Neural progenitor cell (in vitro differentiated cells): ENCODE data around the gene SERPINE2. TPM values are rescaled to one million over a fixed set of nuclear protein-coding genes. Genes with fewer than 3 reads are reported as not detected.

Experiments
- DNase-seq: peaks from one replicate; pipeline ENCODE4 v3.0.0-alpha.2; 2016; ENCODE audit warnings: low spot score
- H2AFZ ChIP-seq: fragments of 200-600 bp; sonication (generic); replicated peaks from 2 replicates; pipeline ENCODE4 v1.6.1; 2016; ENCODE audit warnings: antibody characterized with exemption
- H3F3A ChIP-seq: fragments of 200-600 bp; sonication (generic); 2 replicates; pipeline ENCODE4 v1.6.1; 2016; ENCODE audit warnings: antibody characterized with exemption, low read depth
- H3K27ac ChIP-seq: fragments of 200-600 bp; sonication (generic); 2 replicates; pipeline ENCODE4 v1.5.1; 2016; ENCODE audit warnings: mild to moderate bottlenecking
- H3K27me3 ChIP-seq: fragments of 200-600 bp; sonication (generic); 2 replicates; pipeline ENCODE4 v1.6.1; 2016; ENCODE audit warnings: mild to moderate bottlenecking, moderate library complexity
- H3K36me3 ChIP-seq: fragments of 200-600 bp; sonication (generic); 2 replicates; pipeline ENCODE4 v1.5.1; 2016
- H3K4me1 ChIP-seq: fragments of 200-600 bp; sonication (generic); 2 replicates; pipeline ENCODE4 v1.6.1; 2016; ENCODE audit warnings: mixed run types
- H3K4me2 ChIP-seq: fragments of 200-600 bp; sonication (generic); 2 replicates; pipeline ENCODE4 v1.6.1; 2016
- H3K4me3 ChIP-seq: fragments of 200-600 bp; sonication (generic); 2 replicates; pipeline ENCODE4 v1.5.1; 2016
- H3K79me2 ChIP-seq: fragments of 200-600 bp; sonication (generic); 2 replicates; pipeline ENCODE4 v1.6.1; 2016; ENCODE audit warnings: low read depth
- H3K9ac ChIP-seq: fragments of 200-600 bp; sonication (generic); 2 replicates; pipeline ENCODE4 v1.6.1; 2016
- H3K9me3 ChIP-seq: fragments of 200-600 bp; sonication (generic); 2 replicates; pipeline ENCODE4 v1.5.1; 2016; ENCODE audit warnings: low read depth
- H4K20me1 ChIP-seq: fragments of 200-600 bp; sonication (generic); 2 replicates; pipeline ENCODE4 v1.6.1; 2016; ENCODE audit warnings: low read depth
- H3K27ac Mint-ChIP-seq: 3 replicates; pipeline ENCODE4 v1.8.0; 2021; ENCODE audit warnings: mixed read lengths
- H3K27me3 Mint-ChIP-seq: 2 replicates; pipeline ENCODE4 v1.8.0; 2022; ENCODE audit warnings: low read depth, mild to moderate bottlenecking, inconsistent platforms, moderate library complexity, mixed read lengths; ENCODE audit not compliant: insufficient read depth
- H3K36me3 Mint-ChIP-seq: 3 replicates; pipeline ENCODE4 v1.8.0; 2021; ENCODE audit warnings: mixed read lengths
- H3K4me1 Mint-ChIP-seq: 3 replicates; pipeline ENCODE4 v1.8.0; 2021; ENCODE audit warnings: mixed read lengths
- H3K4me3 Mint-ChIP-seq: 3 replicates; pipeline ENCODE4 v1.8.0; 2021; ENCODE audit warnings: mild to moderate bottlenecking, moderate library complexity, mixed read lengths
- H3K9me3 Mint-ChIP-seq: 3 replicates; pipeline ENCODE4 v1.8.0; 2020; ENCODE audit warnings: mixed read lengths
- EZH2 ChIP-seq: fragments of 200-600 bp; sonication (generic); IDR thresholded peaks from 2 replicates; pipeline ENCODE4 v1.6.1; 2017; ENCODE audit warnings: antibody characterized with exemption, mild to moderate bottlenecking, moderate library complexity
- EZH2phosphoT487 ChIP-seq: fragments of 200-600 bp; sonication (generic); IDR thresholded peaks from 2 replicates; pipeline ENCODE4 v1.6.1; 2017; ENCODE audit warnings: antibody characterized with exemption
- total RNA-seq: library from RNA; depleted of rRNA; stranded (reverse); fragments of >200 nt; gene quantifications from 2 replicates; pipeline ENCODE4 v1.2.3, GENCODE V29; 2015; ENCODE audit warnings: low replicate concordance
- TF ChIP-seq, protein P1 (sequence below): fragments of 200-600 bp; sonication (generic); IDR thresholded peaks from 2 replicates; pipeline ENCODE4 v1.5.1; 2017; ENCODE audit warnings: antibody characterized with exemption, mild to moderate bottlenecking

The SERPINE2 gene
- total RNA-seq, 1 donor from 2014 or later = 28.8 TPM

DNA sequence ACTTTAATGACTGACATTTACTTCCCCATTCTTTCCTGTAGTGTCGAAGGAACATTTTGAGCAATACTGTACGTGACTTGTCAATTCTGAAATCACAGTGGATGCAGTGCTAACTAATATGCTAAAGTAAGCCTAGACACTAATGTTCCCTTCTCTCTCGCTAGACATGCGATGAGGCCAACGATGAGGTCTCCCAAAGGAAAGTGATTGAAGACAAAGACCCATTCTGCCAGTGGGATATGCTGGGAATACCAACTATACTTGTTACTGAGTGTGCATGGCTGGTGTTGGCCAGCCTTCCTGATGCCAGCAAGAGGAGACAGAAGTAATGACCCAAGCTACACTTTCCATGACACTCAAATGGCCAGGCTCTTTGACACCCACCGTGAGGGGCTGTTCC is 2.5 kb upstream of the SERPINE2 start:
- Histone ChIP-seq H3K4me1 (peaks cover 15% of the 10 kb centered on the region), H3F3A (peaks cover 15% of the 10 kb centered on the region), H2AFZ (no peak overlapping the region), H3K4me3 (no peak overlapping the region), H3K79me2 (peaks cover 6% of the 10 kb centered on the region), H3K9me3 (no peaks in the 10 kb centered on the region), H3K27me3 (peaks cover 46% of the 10 kb centered on the region), H3K9ac (no peak overlapping the region), H4K20me1 (peaks cover 14% of the 10 kb centered on the region), H3K4me2 (no peak overlapping the region), H3K36me3 (no peaks in the 10 kb centered on the region), H3K27ac (no peak overlapping the region)
- TF ChIP-seq, protein P1, sequence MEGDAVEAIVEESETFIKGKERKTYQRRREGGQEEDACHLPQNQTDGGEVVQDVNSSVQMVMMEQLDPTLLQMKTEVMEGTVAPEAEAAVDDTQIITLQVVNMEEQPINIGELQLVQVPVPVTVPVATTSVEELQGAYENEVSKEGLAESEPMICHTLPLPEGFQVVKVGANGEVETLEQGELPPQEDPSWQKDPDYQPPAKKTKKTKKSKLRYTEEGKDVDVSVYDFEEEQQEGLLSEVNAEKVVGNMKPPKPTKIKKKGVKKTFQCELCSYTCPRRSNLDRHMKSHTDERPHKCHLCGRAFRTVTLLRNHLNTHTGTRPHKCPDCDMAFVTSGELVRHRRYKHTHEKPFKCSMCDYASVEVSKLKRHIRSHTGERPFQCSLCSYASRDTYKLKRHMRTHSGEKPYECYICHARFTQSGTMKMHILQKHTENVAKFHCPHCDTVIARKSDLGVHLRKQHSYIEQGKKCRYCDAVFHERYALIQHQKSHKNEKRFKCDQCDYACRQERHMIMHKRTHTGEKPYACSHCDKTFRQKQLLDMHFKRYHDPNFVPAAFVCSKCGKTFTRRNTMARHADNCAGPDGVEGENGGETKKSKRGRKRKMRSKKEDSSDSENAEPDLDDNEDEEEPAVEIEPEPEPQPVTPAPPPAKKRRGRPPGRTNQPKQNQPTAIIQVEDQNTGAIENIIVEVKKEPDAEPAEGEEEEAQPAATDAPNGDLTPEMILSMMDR = no peak
- TF ChIP-seq EZH2 (no peak), EZH2phosphoT487 (no peak)
- no peak overlapping the region for H3K4me3 Mint-ChIP-seq
- no peaks in the 10 kb centered on the region for H3K9me3 Mint-ChIP-seq
- no peak overlapping the region for H3K27ac Mint-ChIP-seq
- H3K27me3 Mint-ChIP-seq = peaks cover 13% of the 10 kb centered on the region
- DNase-seq = no peak
- H3K36me3 Mint-ChIP-seq = no peaks in the 10 kb centered on the region
- H3K4me1 Mint-ChIP-seq = peaks cover 17% of the 10 kb centered on the region

DNA sequence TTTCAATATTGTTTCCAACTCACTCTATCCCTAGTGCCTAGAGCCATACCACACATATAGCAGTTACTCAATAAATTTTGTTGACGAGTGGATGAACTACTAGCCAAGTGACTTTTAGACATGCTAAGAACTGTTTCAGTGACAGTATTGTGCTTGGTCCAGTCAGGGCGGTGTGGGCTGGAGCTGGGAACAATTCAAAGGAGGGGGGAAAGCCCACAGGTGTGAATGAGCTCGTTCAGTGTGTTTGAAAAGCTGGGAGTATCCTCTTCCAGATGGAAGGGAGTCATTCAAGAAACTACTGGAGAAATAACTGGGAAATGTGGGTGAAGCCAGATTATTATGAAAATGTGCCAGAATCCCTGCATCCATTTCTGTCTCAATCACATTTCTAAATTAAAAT is 1.7 kb upstream of the SERPINE2 start:
- Histone ChIP-seq H3K9me3 (no peaks in the 10 kb centered on the region), H3K9ac (no peak overlapping the region), H3K4me3 (no peak overlapping the region), H3K36me3 (no peaks in the 10 kb centered on the region), H3K27me3 (peaks cover 48% of the 10 kb centered on the region), H3K79me2 (peaks cover 8% of the 10 kb centered on the region), H4K20me1 (peaks cover 14% of the 10 kb centered on the region), H3K4me2 (no peak overlapping the region), H3F3A (peaks cover 15% of the 10 kb centered on the region), H3K27ac (no peak overlapping the region), H2AFZ (no peak overlapping the region), H3K4me1 (peaks cover 15% of the 10 kb centered on the region)
- Mint-ChIP-seq H3K27me3 (peaks cover 16% of the 10 kb centered on the region), H3K4me1 (peaks cover 18% of the 10 kb centered on the region), H3K9me3 (no peaks in the 10 kb centered on the region), H3K4me3 (peak overlapping the region; percentile 86), H3K27ac (no peak overlapping the region), H3K36me3 (no peaks in the 10 kb centered on the region)
- DNase-seq = no peak
- TF ChIP-seq, protein P1 = no peak
- TF ChIP-seq EZH2phosphoT487 (no peak), EZH2 (no peak)

DNA sequence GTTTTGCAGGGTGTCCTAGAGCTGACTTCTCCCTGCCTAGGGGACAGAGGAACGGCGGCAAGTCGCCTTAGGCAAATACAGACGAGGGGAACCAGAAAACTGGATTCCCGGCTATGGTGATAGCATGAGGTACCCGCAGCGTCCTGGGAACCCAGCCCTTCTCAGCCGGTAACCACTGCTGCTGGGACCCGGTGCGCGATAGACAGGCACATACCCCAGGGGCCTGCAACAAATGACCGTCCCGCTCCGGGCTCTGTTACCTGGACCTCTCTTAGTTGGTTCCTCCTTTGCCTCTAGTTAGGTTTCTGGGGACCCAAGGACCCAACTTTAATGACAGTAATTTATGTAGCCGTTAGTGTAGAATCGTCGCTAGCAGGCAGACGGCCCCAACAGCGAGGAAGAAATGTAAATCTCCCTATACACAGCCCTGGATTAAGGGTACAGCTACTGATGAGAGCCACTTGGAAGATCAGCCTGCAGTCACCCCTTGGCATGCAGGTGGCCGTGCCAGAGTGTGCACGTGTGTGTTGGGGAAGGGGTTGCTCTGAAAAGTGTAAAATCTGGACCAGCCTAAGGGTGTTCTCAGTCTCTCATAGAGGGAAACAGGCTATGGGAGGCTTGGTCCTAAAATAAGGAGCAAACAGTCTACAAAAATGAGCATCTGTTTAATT is 819 bp upstream of the SERPINE2 start:
- Histone ChIP-seq H3F3A (peaks cover 15% of the 10 kb centered on the region), H3K4me3 (peak overlapping the region; percentile 86), H3K4me1 (peaks cover 15% of the 10 kb centered on the region), H3K27me3 (peaks cover 48% of the 10 kb centered on the region), H3K79me2 (peaks cover 12% of the 10 kb centered on the region), H3K9me3 (no peaks in the 10 kb centered on the region), H3K9ac (no peak overlapping the region), H3K4me2 (peak overlapping the region; percentile 96), H3K27ac (no peak overlapping the region), H4K20me1 (peaks cover 14% of the 10 kb centered on the region), H2AFZ (peak overlapping the region; percentile 95), H3K36me3 (no peaks in the 10 kb centered on the region)
- peak overlapping the region; percentile 86 for H3K4me3 Mint-ChIP-seq
- peaks cover 18% of the 10 kb centered on the region for H3K4me1 Mint-ChIP-seq
- TF ChIP-seq, protein P1 = no peak
- TF ChIP-seq EZH2phosphoT487 = no peak
- DNase-seq = peak; percentile 37
- peaks cover 18% of the 10 kb centered on the region for H3K27me3 Mint-ChIP-seq
- H3K27ac Mint-ChIP-seq = no peak overlapping the region
- no peaks in the 10 kb centered on the region for H3K9me3 Mint-ChIP-seq
- H3K36me3 Mint-ChIP-seq = no peaks in the 10 kb centered on the region
